ENCODE results near the gene AFP.
"Not testable (repeated sequence)": the region's sequence is repeated elsewhere in the genome, so short reads cannot be mapped to it uniquely, and the experiment has no call there.

Gene AFP

DNA sequence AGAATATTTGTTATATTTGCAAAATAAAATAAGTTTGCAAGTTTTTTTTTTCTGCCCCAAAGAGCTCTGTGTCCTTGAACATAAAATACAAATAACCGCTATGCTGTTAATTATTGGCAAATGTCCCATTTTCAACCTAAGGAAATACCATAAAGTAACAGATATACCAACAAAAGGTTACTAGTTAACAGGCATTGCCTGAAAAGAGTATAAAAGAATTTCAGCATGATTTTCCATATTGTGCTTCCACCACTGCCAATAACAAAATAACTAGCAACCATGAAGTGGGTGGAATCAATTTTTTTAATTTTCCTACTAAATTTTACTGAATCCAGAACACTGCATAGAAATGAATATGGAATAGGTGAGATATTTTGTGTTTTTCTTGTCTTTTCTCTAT, at the start of gene AFP:
Gene AFP (plus strand): TSS at position 238 of the 400 bp plus-strand sequence. CDS start 42 bp downstream, at position 280.
- DNase-seq (ENCODE audit: low read depth), result no peak

DNA sequence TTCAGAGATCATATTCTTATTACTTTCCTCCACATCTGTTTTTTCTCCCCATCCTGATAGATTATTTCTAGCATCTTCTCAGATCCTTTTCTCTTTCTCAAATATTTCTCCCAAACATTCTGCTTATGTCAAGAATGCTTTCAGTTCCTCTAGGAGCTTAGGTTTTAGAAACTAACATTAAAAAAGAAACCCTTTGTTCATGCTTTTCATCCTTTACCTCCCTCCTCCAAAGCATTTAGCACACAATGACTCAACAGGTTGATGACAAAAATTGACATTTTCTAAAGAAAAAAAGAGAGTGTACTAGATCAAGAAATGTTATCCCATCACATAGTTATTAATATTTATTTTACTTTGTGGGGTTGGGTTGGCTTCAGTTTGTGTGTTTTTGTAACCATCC, 48.5 kb upstream of the AFP start:
- no peak for DNase-seq (ENCODE audit: low read depth)

DNA sequence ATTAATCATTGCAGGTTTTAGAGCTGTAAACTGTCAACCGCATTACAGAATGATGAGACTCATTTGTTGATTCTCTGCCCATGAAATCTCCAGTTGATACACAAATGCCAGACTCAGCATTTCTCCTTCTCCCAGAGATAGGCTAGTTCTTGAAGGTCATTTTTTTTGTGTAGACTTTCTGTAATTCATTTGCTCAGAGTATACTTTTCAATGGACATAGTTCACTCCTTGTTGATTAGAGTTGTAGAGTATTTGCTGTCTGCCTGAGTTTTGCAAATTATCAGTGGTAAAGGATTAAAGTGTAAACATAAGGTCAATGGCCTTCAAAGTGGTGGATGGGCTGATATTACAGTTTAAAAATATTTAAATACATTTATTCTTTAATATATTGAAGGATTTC, 47.1 kb upstream of the AFP start:
- DNase-seq (ENCODE audit: low read depth), result no peak

DNA sequence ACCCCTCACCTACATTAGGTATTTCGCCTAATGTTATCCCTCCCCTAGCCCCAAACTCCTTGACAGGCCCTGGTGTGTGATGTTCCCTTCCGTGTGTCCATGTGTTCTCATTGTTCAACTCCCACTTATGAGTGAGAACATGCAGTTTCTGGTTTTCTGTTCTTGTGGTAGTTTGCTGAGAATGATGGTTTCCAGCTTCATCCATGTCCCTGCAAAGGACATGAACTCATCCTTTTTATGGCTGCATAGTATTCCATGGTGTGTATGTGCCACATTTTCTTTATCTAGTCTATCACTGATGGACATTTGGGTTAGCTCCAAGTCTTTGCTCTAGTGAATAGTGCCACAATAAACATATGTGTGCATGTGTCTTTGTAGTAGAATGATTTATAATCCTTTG, 46.4 kb upstream of the AFP start:
- not testable (repeated sequence) for DNase-seq (ENCODE audit: low read depth)

DNA sequence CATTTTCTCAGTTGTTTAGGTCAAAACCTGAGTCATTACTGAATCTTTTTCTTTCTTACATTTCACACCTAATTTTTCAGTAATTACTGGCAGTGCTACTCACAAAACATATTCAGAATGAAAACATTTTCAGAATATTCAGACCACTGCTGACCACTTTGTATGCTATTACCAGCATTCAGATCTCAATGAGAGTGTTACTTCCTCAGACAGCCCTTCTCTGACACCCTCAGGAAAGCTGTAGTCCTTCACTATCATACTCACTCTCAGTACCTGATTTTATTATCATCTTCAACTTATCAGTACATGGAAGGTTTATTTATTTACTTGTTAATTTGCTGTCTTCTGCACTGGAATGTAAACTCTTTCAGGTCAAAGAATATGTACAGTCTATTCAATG, 44.2 kb upstream of the AFP start:
- DNase-seq (ENCODE audit: low read depth), result no peak

DNA sequence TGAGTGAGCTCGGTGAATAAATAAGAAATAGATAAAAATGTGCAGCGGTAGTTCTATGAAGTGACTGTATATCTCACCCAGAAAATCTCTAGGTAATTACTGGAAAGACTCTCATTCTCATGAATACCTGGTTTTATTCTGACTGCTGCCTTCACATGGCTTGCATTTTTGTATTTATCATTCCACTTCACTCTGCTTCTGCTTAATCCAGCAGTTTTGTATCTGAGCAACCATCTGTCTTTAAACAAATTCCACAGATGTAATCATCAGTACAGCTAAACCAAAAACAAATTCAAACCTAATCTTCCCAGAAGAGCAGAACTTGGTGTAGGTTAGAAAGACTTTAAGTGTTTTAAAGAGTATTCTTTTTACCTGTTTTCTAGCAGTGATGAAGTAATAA, 43.1 kb upstream of the AFP start:
- no peak for DNase-seq (ENCODE audit: low read depth)

DNA sequence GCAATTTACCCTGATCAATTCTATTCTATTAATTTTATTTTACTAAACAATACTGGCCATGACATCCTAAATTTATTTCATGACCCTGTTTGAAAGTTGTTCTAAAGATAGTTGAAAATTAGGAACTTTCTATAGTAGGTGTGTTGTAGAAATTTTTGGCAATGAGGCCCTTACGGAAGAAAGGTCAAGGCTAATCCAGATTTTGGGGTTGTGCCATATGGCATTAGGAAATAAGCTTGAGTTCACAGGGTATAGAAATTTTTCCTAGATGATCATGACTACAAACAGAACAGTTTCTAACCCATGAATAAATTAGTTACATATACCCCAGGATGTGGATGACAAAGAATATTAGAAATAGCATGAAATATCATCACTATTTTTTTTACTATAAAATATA, 39.7 kb upstream of the AFP start:
- DNase-seq (ENCODE audit: low read depth), result no peak

DNA sequence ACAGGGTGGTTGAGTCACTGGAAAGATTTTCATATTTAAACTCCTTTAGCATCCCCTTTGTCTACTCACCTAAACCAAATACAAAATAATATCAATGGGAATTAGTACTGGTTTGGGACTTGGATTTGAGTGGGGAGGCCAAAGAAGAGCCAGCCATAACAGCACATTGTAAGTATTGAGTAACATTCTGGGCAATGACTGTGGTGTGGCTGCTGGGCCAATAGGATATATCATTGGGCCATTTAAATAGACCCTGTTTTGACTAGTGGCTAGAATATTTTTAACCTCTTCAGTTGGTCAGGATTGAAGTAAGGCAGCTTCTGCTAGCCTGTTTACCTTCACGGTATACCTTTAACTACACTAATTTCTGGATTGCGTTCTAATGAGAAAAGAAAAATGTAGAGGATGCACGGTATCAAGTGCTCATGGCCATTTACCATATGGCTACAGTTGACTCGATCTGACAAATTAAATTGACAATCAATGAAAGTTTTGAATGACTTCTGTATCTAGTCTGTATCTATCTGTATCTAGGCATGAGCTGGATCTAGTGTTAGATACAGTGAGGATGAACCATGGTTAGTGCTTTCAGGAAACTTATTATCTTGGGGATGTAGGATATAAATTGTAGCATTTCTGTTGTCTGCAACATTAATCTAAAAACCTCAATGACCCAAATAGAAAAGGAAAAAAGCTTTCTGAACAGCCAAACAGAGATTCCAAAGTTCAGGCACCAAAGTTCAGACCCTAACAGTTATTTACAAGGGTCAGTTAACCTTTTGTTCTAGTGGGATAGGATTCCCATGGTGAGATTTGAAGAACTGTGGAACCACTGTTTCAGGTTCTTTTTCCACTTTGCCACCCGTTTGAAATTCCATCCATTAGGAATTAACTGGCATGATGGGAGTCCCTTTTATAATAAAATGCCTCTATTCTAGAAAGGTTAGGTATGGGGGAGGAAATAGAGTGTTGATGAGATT, 38.7 kb upstream of the AFP start:
- no peak for DNase-seq (ENCODE audit: low read depth)

DNA sequence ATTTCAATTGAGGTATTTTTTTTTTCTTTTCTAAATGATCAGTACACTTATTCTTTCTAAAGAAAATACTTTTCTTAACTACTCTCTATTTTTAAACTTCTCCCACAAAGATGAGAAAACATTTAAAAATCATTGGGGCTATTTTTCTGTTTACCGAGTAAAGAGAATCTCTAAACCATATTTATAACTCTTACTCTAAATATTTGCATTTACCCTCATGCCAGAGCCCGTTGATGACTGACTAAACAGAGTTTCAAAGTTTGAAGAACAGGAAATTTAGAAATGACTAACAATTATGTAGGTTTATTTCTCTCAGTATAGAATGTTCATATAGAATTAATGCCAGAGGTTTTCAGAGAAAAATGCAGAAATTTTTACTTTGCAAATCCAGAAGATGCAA, 34.6 kb upstream of the AFP start:
- no peak for DNase-seq (ENCODE audit: low read depth)

DNA sequence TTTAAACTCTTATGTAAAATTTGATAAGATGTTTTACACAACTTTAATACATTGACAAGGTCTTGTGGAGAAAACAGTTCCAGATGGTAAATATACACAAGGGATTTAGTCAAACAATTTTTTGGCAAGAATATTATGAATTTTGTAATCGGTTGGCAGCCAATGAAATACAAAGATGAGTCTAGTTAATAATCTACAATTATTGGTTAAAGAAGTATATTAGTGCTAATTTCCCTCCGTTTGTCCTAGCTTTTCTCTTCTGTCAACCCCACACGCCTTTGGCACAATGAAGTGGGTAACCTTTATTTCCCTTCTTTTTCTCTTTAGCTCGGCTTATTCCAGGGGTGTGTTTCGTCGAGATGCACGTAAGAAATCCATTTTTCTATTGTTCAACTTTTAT, 32.0 kb upstream of the AFP start, which contains the start of gene ALB:
Gene ALB (plus strand): TSS at position 246 of the 400 bp plus-strand sequence. CDS start 41 bp downstream, at position 287.
- no peak for DNase-seq (ENCODE audit: low read depth)

DNA sequence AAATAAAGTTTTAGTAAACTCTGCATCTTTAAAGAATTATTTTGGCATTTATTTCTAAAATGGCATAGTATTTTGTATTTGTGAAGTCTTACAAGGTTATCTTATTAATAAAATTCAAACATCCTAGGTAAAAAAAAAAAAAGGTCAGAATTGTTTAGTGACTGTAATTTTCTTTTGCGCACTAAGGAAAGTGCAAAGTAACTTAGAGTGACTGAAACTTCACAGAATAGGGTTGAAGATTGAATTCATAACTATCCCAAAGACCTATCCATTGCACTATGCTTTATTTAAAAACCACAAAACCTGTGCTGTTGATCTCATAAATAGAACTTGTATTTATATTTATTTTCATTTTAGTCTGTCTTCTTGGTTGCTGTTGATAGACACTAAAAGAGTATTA, 31.6 kb upstream of the AFP start:
- DNase-seq (ENCODE audit: low read depth), result no peak

DNA sequence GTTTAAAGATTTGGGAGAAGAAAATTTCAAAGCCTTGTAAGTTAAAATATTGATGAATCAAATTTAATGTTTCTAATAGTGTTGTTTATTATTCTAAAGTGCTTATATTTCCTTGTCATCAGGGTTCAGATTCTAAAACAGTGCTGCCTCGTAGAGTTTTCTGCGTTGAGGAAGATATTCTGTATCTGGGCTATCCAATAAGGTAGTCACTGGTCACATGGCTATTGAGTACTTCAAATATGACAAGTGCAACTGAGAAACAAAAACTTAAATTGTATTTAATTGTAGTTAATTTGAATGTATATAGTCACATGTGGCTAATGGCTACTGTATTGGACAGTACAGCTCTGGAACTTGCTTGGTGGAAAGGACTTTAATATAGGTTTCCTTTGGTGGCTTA, 30.9 kb upstream of the AFP start:
- DNase-seq (ENCODE audit: low read depth), result no peak

DNA sequence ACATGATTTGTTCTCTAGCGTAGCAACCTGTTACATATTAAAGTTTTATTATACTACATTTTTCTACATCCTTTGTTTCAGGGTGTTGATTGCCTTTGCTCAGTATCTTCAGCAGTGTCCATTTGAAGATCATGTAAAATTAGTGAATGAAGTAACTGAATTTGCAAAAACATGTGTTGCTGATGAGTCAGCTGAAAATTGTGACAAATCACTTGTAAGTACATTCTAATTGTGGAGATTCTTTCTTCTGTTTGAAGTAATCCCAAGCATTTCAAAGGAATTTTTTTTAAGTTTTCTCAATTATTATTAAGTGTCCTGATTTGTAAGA, 29.5 kb upstream of the AFP start:
- no peak for DNase-seq (ENCODE audit: low read depth)

DNA sequence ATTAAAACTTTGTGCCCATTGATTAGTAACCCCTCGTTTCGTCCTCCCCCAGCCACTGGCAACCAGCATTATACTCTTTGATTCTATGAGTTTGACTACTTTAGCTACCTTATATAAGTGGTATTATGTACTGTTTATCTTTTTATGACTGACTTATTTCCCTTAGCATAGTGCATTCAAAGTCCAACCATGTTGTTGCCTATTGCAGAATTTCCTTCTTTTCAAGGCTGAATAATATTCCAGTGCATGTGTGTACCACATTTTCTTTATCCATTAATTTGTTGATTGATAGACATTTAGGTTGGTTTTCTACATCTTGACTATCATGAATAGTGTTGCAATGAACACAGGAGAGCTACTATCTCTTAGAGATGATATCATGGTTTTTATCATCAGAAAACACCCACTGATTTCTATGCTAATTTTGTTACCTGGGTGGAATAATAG, 28.8 kb upstream of the AFP start:
- no peak for DNase-seq (ENCODE audit: low read depth)

DNA sequence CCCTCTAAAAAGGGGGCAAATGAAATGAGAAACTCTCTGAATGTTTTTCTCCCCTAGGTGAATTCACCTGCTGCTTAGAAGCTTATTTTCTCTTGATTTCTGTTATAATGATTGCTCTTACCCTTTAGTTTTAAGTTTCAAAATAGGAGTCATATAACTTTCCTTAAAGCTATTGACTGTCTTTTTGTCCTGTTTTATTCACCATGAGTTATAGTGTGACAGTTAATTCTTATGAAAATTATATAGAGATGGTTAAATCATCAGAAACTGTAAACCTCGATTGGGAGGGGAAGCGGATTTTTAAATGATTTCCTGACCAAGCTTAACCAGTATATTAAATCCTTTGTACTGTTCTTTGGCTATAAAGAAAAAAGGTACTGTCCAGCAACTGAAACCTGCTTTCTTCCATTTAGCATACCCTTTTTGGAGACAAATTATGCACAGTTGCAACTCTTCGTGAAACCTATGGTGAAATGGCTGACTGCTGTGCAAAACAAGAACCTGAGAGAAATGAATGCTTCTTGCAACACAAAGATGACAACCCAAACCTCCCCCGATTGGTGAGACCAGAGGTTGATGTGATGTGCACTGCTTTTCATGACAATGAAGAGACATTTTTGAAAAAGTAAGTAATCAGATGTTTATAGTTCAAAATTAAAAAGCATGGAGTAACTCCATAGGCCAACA, 27.7 kb upstream of the AFP start:
- no peak for DNase-seq (ENCODE audit: low read depth)

DNA sequence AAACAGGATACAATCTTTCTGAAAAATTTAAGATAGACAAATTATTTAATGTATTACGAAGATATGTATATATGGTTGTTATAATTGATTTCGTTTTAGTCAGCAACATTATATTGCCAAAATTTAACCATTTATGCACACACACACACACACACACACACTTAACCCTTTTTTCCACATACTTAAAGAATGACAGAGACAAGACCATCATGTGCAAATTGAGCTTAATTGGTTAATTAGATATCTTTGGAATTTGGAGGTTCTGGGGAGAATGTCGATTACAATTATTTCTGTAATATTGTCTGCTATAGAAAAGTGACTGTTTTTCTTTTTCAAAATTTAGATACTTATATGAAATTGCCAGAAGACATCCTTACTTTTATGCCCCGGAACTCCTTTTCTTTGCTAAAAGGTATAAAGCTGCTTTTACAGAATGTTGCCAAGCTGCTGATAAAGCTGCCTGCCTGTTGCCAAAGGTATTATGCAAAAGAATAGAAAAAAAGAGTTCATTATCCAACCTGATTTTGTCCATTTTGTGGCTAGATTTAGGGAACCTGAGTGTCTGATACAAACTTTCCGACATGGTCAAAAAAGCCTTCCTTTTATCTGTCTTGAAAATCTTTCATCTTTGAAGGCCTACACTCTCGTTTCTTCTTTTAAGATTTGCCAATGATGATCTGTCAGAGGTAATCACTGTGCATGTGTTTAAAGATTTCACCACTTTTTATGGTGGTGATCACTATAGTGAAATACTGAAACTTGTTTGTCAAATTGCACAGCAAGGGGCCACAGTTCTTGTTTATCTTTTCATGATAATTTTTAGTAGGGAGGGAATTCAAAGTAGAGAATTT, 26.8 kb upstream of the AFP start:
- no peak for DNase-seq (ENCODE audit: low read depth)

DNA sequence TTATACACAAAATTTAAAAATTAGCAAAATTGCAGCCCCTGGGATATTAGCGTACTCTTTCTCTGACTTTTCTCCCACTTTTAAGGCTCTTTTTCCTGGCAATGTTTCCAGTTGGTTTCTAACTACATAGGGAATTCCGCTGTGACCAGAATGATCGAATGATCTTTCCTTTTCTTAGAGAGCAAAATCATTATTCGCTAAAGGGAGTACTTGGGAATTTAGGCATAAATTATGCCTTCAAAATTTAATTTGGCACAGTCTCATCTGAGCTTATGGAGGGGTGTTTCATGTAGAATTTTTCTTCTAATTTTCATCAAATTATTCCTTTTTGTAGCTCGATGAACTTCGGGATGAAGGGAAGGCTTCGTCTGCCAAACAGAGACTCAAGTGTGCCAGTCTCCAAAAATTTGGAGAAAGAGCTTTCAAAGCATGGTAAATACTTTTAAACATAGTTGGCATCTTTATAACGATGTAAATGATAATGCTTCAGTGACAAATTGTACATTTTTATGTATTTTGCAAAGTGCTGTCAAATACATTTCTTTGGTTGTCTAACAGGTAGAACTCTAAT, 26.0 kb upstream of the AFP start:
- DNase-seq (ENCODE audit: low read depth), result no peak

DNA sequence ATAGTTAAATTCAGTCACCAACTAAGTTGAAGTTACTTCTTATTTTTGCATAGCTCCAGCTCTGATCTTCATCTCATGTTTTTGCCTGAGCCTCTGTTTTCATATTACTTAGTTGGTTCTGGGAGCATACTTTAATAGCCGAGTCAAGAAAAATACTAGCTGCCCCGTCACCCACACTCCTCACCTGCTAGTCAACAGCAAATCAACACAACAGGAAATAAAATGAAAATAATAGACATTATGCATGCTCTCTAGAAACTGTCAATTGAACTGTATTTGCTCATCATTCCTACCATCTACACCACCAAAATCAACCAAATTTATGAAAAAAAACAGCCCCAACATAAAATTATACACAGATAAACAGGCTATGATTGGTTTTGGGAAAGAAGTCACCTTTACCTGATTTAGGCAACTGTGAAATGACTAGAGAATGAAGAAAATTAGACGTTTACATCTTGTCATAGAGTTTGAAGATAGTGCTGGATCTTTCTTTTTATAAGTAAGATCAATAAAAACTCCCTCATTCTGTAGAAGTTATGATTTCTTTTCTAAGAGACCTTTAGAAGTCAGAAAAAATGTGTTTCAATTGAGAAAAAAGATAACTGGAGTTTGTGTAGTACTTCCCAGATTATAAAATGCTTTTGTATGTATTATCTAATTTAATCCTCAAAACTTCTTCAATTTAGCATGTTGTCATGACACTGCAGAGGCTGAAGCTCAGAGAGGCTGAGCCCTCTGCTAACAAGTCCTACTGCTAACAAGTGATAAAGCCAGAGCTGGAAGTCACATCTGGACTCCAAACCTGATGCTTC, 24.9 kb upstream of the AFP start:
- no peak for DNase-seq (ENCODE audit: low read depth)

DNA sequence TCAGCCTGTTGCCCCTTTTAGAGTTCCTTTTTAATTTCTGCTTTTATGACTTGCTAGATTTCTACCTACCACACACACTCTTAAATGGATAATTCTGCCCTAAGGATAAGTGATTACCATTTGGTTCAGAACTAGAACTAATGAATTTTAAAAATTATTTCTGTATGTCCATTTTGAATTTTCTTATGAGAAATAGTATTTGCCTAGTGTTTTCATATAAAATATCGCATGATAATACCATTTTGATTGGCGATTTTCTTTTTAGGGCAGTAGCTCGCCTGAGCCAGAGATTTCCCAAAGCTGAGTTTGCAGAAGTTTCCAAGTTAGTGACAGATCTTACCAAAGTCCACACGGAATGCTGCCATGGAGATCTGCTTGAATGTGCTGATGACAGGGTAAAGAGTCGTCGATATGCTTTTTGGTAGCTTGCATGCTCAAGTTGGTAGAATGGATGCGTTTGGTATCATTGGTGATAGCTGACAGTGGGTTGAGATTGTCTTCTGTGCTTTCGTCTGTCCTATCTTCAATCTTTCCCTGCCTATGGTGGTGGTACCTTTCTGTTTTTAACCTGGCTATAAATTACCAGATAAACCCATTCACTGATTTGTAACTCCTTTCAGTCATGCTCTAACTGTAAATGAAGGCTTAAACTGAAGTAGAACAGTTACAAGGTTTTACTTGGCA, 24.1 kb upstream of the AFP start:
- no peak for DNase-seq (ENCODE audit: low read depth)

DNA sequence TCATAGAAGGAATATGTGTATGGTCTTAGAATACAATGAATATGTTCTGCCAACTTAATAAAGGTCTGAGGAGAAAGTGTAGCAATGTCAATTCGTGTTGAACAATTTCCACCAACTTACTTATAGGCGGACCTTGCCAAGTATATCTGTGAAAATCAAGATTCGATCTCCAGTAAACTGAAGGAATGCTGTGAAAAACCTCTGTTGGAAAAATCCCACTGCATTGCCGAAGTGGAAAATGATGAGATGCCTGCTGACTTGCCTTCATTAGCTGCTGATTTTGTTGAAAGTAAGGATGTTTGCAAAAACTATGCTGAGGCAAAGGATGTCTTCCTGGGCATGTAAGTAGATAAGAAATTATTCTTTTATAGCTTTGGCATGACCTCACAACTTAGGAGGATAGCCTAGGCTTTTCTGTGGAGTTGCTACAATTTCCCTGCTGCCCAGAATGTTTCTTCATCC, 22.7 kb upstream of the AFP start:
- DNase-seq (ENCODE audit: low read depth), result no peak

DNA sequence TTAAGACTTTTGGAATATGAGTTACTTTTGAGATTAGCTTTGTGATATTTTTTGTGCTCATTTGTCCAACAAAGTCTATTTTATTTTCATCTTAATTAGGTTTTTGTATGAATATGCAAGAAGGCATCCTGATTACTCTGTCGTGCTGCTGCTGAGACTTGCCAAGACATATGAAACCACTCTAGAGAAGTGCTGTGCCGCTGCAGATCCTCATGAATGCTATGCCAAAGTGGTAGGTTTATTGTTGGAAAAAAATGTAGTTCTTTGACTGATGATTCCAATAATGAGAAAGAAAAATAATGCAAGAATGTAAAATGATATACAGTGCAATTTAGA, 21.1 kb upstream of the AFP start:
- DNase-seq (ENCODE audit: low read depth), result no peak

Data from activated T-cell treated with anti-CD3 and anti-CD28 coated beads for 24 hours (primary cell).